Prostate gland (tissue), 2 donors: ENCODE measurements around the gene NAV2. TPM values are rescaled to one million over a fixed set of nuclear protein-coding genes. Genes with fewer than 3 reads are reported as not detected.
A peak's percentile ranks its signal among the peaks of the same experiment; 100 is the strongest.

Source experiments
- DNase-seq: peaks from one replicate; pipeline ENCODE4 v3.0.0-alpha.2; 2019; ENCODE audit warnings: low spot score
- H3K27ac ChIP-seq, 2 donors: fragments of 200-600 bp; sonication (generic); 2 replicates each; pipeline ENCODE4 v1.5.1; 2017 to 2019
- H3K27me3 ChIP-seq: fragments of 200-600 bp; sonication (generic); replicated peaks from 2 replicates; pipeline ENCODE4 v1.5.1; 2019; ENCODE audit not compliant: insufficient read depth
- H3K36me3 ChIP-seq, 2 donors: fragments of 200-600 bp; sonication (generic); 1 replicate in 1 of 2; 2 replicates in 1 of 2; pipeline versions ENCODE4 v1.5.1 to v1.8.1; 2017 to 2019
- H3K4me1 ChIP-seq: fragments of 200-600 bp; sonication (generic); replicated peaks from 2 replicates; pipeline ENCODE4 v1.5.1; 2019
- H3K4me3 ChIP-seq, 2 donors: fragments of 200-600 bp; sonication (generic); 2 replicates each; pipeline ENCODE4 v1.5.1; 2017 to 2019
- H3K9me3 ChIP-seq: fragments of 200-600 bp; sonication (generic); 2 replicates; pipeline ENCODE4 v1.5.1; 2017
- CTCF ChIP-seq, 4 experiments: fragments of 200-600 bp in 2 of 4; fragments of 450-650 bp in 2 of 4; sonication (generic) in 2 of 4; IDR thresholded peaks; 1 replicate in 3 of 4; 2 replicates in 1 of 4; pipeline ENCODE4 v1.5.1; 2016 to 2019; ENCODE audit warnings: antibody characterized with exemption in 4 of 4, mild to moderate bottlenecking in 2 of 4, moderate library complexity in 2 of 4
- POLR2A ChIP-seq: fragments of 450-650 bp; IDR thresholded peaks from one replicate; pipeline ENCODE4 v1.6.1; 2016; ENCODE audit warnings: antibody characterized with exemption, mild to moderate bottlenecking
- POLR2AphosphoS5 ChIP-seq: sonication (generic); formaldehyde crosslinking; IDR thresholded peaks from one replicate; pipeline ENCODE4 v1.6.1; 2017; ENCODE audit warnings: antibody characterized with exemption
- WGBS: methylation state at CpG from one replicate; pipeline ENCODE4 v1.1.5; 2018; 5-methylcytosine and 5-hydroxymethylcytosine counted together
- intact Hi-C: fragments of 100-400 bp; cut with DNase I; formaldehyde crosslinking; loops from one replicate; pipeline ENCODE4 v1.14.2; 2022
- total RNA-seq, 2 donors: library from RNA; depleted of rRNA; stranded (reverse); fragments of >200 nt; gene quantifications; one replicate each; pipeline ENCODE4 v1.1.0, GENCODE V29; 2016

NAV2 gene
- total RNA-seq, 2 donors from 2014 or later: 17.1 to 26.6 TPM

- Histone ChIP-seq H3K4me1 (no peaks in the 10 kb centered on the region), H3K4me3 (no peak overlapping the region), H3K27me3 (no peaks in the 10 kb centered on the region), H3K36me3 (no peaks in the 10 kb centered on the region), H3K27ac (no peak overlapping the region), H3K9me3 (no peaks in the 10 kb centered on the region)
- intact Hi-C loops: no loop called here
- TF ChIP-seq POLR2AphosphoS5 (no peak), CTCF (IDR thresholded peaks at IDR 0.05) (peak in 1 of 4 experiments; percentile 21)
- DNase-seq: no peak
- WGBS: 34% methylated on average over 4 of the region's 4 CpGs
Measured at GRCh38 chr11:19800714-19801519, 88.3 kb downstream of the NAV2 start.

GRCh38 chr11:19802773-19803293 is 90.2 kb downstream of the NAV2 start:
- Histone ChIP-seq H3K4me3 (no peak overlapping the region), H3K36me3 (no peaks in the 10 kb centered on the region), H3K27ac (no peak overlapping the region), H3K4me1 (no peaks in the 10 kb centered on the region), H3K9me3 (no peaks in the 10 kb centered on the region), H3K27me3 (no peaks in the 10 kb centered on the region)
- no peak for TF ChIP-seq POLR2A
- no peak for TF ChIP-seq CTCF (IDR thresholded peaks at IDR 0.05)
- TF ChIP-seq POLR2AphosphoS5: no peak
- 47% methylated on average over 4 of the region's 4 CpGs for WGBS
- intact Hi-C loops: no loop called here
- no peak for DNase-seq

GRCh38 chr11:19803506-19803998 is 90.9 kb downstream of the NAV2 start:
- Histone ChIP-seq H3K36me3 (no peaks in the 10 kb centered on the region), H3K27ac (no peak overlapping the region), H3K4me1 (no peaks in the 10 kb centered on the region), H3K27me3 (no peaks in the 10 kb centered on the region), H3K4me3 (no peak overlapping the region), H3K9me3 (no peaks in the 10 kb centered on the region)
- TF ChIP-seq POLR2AphosphoS5 (peak; percentile 40), POLR2A (no peak)
- DNase-seq: no peak
- intact Hi-C loops: no loop called here
- WGBS: 48% methylated on average over 3 of the region's 3 CpGs

GRCh38 chr11:19805376-19805775 is 92.7 kb downstream of the NAV2 start:
- DNase-seq: no peak
- Histone ChIP-seq H3K9me3 (no peaks in the 10 kb centered on the region), H3K27ac (no peak overlapping the region), H3K4me3 (no peak overlapping the region), H3K4me1 (no peaks in the 10 kb centered on the region), H3K36me3 (no peaks in the 10 kb centered on the region), H3K27me3 (no peaks in the 10 kb centered on the region)
- intact Hi-C loops: no loop called here
- TF ChIP-seq POLR2AphosphoS5 (no peak), POLR2A (no peak), CTCF (IDR thresholded peaks at IDR 0.05) (no peak)
- 61% methylated on average over 4 of the region's 5 CpGs for WGBS

GRCh38 chr11:19805827-19806226 is 93.2 kb downstream of the NAV2 start:
- Histone ChIP-seq H3K27ac (no peak overlapping the region), H3K27me3 (no peaks in the 10 kb centered on the region), H3K4me1 (no peaks in the 10 kb centered on the region), H3K4me3 (no peak overlapping the region), H3K36me3 (no peaks in the 10 kb centered on the region), H3K9me3 (no peaks in the 10 kb centered on the region)
- TF ChIP-seq CTCF (IDR thresholded peaks at IDR 0.05) (no peak), POLR2AphosphoS5 (no peak), POLR2A (no peak)
- intact Hi-C loops: no loop called here
- 50% methylated on average over 2 of the region's 2 CpGs for WGBS
- no peak for DNase-seq
